ENCODE measurements around the gene SATB1.
"Not testable (repeated sequence)": the region's sequence is repeated elsewhere in the genome, so short reads cannot be mapped to it uniquely, and the experiment has no call there.

Gene SATB1

GRCh38 chr3:18344306-18345014, 80.7 kb downstream of the SATB1 start:
- Histone ChIP-seq H3K9me3 (ENCODE audit: control insufficient read depth, insufficient read depth, low read length) (no peaks in the 10 kb centered on the region), H3K4me1 (ENCODE audit: insufficient read depth, low read length) (peaks cover 46% of the 10 kb centered on the region), H3K9ac (ENCODE audit: low read depth, low read length) (peak overlapping the region; percentile 8), H3K36me3 (ENCODE audit: insufficient read depth, low read length) (no peaks in the 10 kb centered on the region)

DNA sequence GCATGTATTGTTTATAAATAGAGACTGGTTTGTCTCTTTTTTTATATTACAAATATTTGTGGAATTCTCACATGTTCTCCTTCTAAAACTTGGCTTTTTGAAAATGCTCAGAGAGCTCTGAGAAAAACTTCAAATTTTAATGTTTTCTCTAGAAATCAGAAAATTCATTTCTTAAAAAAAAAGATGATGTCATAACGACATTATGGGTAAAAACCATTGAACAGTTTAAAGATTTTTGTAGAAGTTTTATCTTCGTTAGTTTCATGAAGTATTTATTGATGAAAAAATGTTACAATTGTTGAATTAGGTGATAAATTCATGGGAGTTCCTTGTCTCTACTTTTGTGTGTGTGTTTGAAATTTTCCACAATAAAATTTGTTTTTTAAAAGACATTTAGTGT, 81.3 kb downstream of the SATB1 start:
- H3K36me3 ChIP-seq (ENCODE audit: insufficient read depth, low read length) = no peaks in the 10 kb centered on the region
- H3K4me1 ChIP-seq (ENCODE audit: insufficient read depth, low read length) = peaks cover 43% of the 10 kb centered on the region
- H3K9ac ChIP-seq (ENCODE audit: low read depth, low read length) = no peak overlapping the region; the same call in 1 of the 2 replicates
- H3K9me3 ChIP-seq (ENCODE audit: control insufficient read depth, insufficient read depth, low read length) = no peaks in the 10 kb centered on the region

GRCh38 chr3:18338827-18339514, 86.2 kb downstream of the SATB1 start:
- no peaks in the 10 kb centered on the region for H3K36me3 ChIP-seq (ENCODE audit: insufficient read depth, low read length)
- H3K4me1 ChIP-seq (ENCODE audit: insufficient read depth, low read length) = peaks cover 18% of the 10 kb centered on the region
- no peak overlapping the region for H3K9ac ChIP-seq (ENCODE audit: low read depth, low read length)
- no peaks in the 10 kb centered on the region for H3K9me3 ChIP-seq (ENCODE audit: control insufficient read depth, insufficient read depth, low read length)

DNA sequence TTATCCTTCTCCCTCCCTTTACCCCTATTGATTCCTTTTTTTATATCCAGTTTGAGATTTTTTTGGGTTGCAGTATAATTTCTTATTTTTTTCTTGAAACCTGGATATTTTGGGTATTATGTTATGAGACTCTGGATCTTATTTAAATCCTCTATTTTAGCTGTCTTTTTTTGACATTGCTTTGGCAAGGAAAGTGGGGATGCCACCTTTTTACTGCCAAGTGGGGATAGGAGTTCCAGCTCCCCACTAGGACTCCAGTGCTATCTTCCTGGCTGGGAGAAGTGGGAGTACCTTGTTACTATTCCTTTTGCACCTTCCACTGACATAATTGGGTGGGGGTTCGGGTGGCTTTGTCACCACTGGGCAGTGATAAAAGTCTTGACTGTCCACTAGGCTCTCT, 87.9 kb downstream of the SATB1 start:
- no peaks in the 10 kb centered on the region; the same call in 1 of the 2 replicates for H3K36me3 ChIP-seq (ENCODE audit: insufficient read depth, low read length)
- peaks cover 8% of the 10 kb centered on the region for H3K4me1 ChIP-seq (ENCODE audit: insufficient read depth, low read length)
- H3K9me3 ChIP-seq (ENCODE audit: control insufficient read depth, insufficient read depth, low read length) = no peaks in the 10 kb centered on the region
- H3K9ac ChIP-seq (ENCODE audit: low read depth, low read length) = no peak overlapping the region

DNA sequence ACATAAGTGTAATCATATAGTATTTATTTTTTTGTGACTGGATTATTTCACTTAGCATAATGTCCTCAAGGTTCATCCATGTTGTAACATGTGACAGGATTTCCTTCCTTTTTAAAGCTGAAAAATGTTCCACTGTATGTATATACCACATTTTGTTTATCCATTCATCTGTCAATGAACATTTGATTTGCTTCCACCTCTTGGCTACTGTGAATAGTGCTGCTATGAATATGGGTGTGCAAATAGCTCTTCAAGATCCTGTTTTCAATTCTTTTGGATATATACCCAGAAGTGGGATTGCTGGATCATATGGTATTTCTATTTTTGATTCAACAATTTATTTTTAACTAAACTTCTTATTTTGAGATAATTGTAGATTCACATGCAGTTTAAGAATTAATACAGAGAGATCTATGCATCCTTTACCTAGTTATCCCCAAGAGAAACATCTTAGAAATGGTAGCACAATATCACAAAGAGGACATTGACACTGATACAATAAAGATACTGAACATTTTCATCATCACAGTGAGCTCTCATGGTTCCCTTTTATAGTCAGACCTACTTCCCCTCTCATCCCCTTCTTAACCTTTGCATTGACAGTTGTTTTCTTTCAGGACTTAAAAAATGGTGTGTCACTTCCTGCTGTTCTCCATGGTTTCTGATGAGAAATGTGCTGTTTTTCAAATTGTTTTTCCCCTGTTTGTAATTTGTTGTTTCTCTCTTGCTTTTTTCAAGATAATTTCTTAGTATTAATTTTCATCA, 90.1 kb downstream of the SATB1 start:
- H3K9ac ChIP-seq (ENCODE audit: low read depth, low read length) = no peak overlapping the region
- peaks cover 8% of the 10 kb centered on the region for H3K4me1 ChIP-seq (ENCODE audit: insufficient read depth, low read length)
- H3K36me3 ChIP-seq (ENCODE audit: insufficient read depth, low read length) = no peaks in the 10 kb centered on the region; the same call in 1 of the 2 replicates
- H3K9me3 ChIP-seq (ENCODE audit: control insufficient read depth, insufficient read depth, low read length) = no peaks in the 10 kb centered on the region

DNA sequence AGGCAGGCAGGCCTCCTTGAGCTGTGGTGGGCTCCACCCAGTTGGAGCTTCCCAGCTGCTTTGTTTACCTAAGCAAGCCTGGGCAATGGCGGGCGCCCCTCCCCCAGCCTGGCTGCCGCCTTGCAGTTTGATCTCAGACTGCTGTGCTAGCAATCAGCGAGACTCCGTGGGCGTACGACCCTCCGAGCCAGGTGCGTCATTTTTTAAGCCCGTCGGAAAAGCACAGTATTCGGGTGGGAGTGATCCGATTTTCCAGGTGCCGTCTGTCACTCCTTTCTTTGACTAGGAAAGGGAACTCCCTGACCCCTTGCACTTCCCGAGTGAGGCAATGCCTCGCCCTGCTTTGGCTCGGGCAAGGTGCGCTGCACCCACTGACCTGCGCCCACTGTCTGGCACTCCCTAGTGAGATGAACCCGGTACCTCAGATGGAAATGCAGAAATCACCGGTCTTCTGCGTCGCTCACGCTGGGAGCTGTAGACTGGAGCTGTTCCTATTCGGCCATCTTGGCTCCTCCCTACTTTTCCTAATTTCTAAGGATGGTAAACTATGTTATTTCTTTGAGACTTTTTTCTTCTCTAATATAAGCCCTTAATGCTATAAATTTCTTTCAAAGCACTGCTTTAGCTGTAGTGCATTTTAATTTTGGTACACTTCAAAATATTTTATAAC, 94.2 kb downstream of the SATB1 start:
- H3K9ac ChIP-seq (ENCODE audit: low read depth, low read length) = peak overlapping the region; percentile 37
- not testable (repeated sequence) for H3K36me3 ChIP-seq (ENCODE audit: insufficient read depth, low read length); H3K9me3 ChIP-seq (ENCODE audit: control insufficient read depth, insufficient read depth, low read length); H3K4me1 ChIP-seq (ENCODE audit: insufficient read depth, low read length)

- Histone ChIP-seq H3K36me3 (ENCODE audit: insufficient read depth, low read length) (no peaks in the 10 kb centered on the region), H3K4me1 (ENCODE audit: insufficient read depth, low read length) (no peaks in the 10 kb centered on the region), H3K9ac (ENCODE audit: low read depth, low read length) (no peak overlapping the region), H3K9me3 (ENCODE audit: control insufficient read depth, insufficient read depth, low read length) (no peaks in the 10 kb centered on the region)
These were observed 117.0 kb downstream of the SATB1 start for GRCh38 chr3:18308096-18308650.

- Histone ChIP-seq H3K4me1 (ENCODE audit: insufficient read depth, low read length) (no peaks in the 10 kb centered on the region), H3K9ac (ENCODE audit: low read depth, low read length) (no peak overlapping the region), H3K9me3 (ENCODE audit: control insufficient read depth, insufficient read depth, low read length) (no peaks in the 10 kb centered on the region), H3K36me3 (ENCODE audit: insufficient read depth, low read length) (no peaks in the 10 kb centered on the region)
These were observed 117.6 kb downstream of the SATB1 start for GRCh38 chr3:18307529-18307928.

- no peak overlapping the region for H3K9ac ChIP-seq (ENCODE audit: low read depth, low read length)
- H3K4me1 ChIP-seq (ENCODE audit: insufficient read depth, low read length) = no peaks in the 10 kb centered on the region
- peaks cover 2% of the 10 kb centered on the region; the same call in 1 of the 2 replicates for H3K9me3 ChIP-seq (ENCODE audit: control insufficient read depth, insufficient read depth, low read length)
- H3K36me3 ChIP-seq (ENCODE audit: insufficient read depth, low read length) = no peaks in the 10 kb centered on the region
These were observed 122.6 kb downstream of the SATB1 start for GRCh38 chr3:18302517-18302916.

- H3K9ac ChIP-seq (ENCODE audit: low read depth, low read length) = no peak overlapping the region
- peaks cover 2% of the 10 kb centered on the region; the same call in 1 of the 2 replicates for H3K9me3 ChIP-seq (ENCODE audit: control insufficient read depth, insufficient read depth, low read length)
- H3K4me1 ChIP-seq (ENCODE audit: insufficient read depth, low read length) = no peaks in the 10 kb centered on the region
- no peaks in the 10 kb centered on the region for H3K36me3 ChIP-seq (ENCODE audit: insufficient read depth, low read length)
These were observed 123.4 kb downstream of the SATB1 start for GRCh38 chr3:18301781-18302180.

GRCh38 chr3:18300916-18301315, 124.2 kb downstream of the SATB1 start:
- Histone ChIP-seq H3K4me1 (ENCODE audit: insufficient read depth, low read length) (no peaks in the 10 kb centered on the region), H3K9ac (ENCODE audit: low read depth, low read length) (no peak overlapping the region), H3K36me3 (ENCODE audit: insufficient read depth, low read length) (no peaks in the 10 kb centered on the region), H3K9me3 (ENCODE audit: control insufficient read depth, insufficient read depth, low read length) (peaks cover 2% of the 10 kb centered on the region; the same call in 1 of the 2 replicates)

DNA sequence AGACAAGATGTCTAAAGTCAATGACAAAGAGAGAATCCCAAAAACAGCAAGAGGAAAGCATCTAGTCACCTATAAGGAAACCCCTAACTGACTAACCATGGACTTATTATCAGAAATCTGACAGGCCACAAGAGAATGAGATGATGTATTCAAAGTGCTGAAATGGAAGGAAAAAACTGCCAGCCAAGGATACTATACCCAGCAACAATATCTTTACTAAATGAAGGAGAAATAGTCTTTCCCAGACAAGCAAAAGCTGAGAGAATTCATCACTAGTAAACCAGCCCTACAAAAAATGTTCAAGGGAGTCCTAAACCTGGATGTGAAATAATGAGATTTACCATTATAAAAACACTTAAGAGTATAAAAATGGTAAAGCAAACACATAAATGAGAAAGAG, 128.0 kb downstream of the SATB1 start:
- Histone ChIP-seq H3K36me3 (ENCODE audit: insufficient read depth, low read length) (no peaks in the 10 kb centered on the region), H3K9ac (ENCODE audit: low read depth, low read length) (no peak overlapping the region), H3K9me3 (ENCODE audit: control insufficient read depth, insufficient read depth, low read length) (peaks cover 2% of the 10 kb centered on the region; the same call in 1 of the 2 replicates), H3K4me1 (ENCODE audit: insufficient read depth, low read length) (peaks cover 4% of the 10 kb centered on the region; the same call in 1 of the 2 replicates)
